SK-MEL-5 (cell line): ENCODE data around the gene TRANK1. TPM values are rescaled to one million over a fixed set of nuclear protein-coding genes. Genes with fewer than 3 reads are reported as not detected.

ENCODE experiments used
- DNase-seq: peaks from one replicate; pipeline ENCODE4 v3.0.0-alpha.2; 2016; ENCODE audit warnings: low read depth, low spot score
- in situ Hi-C: cut with HindIII; loops from 2 replicates; pipeline ENCODE4 v1.10.0; 2016; ENCODE audit warnings: low sequenced_read_pairs, high pct_unique_total_duplicates, low pct_unique_long_range_greater_than_20kb
- small RNA-seq, 2 experiments: library from RNA; depleted of rRNA; stranded (forward); fragments of <200 nt; gene quantifications; one replicate each; pipeline ENCODE3, GENCODE V24; 2014
- total RNA-seq: library from RNA; depleted of rRNA; stranded (reverse); fragments of >200 nt; shearing (Covaris generic); gene quantifications from 2 replicates; pipeline ENCODE4 v1.2.3, GENCODE V29; 2014; rRNA removed

The TRANK1 gene
- total RNA-seq, 1 experiment from 2014 or later: 4.0 TPM

DNA sequence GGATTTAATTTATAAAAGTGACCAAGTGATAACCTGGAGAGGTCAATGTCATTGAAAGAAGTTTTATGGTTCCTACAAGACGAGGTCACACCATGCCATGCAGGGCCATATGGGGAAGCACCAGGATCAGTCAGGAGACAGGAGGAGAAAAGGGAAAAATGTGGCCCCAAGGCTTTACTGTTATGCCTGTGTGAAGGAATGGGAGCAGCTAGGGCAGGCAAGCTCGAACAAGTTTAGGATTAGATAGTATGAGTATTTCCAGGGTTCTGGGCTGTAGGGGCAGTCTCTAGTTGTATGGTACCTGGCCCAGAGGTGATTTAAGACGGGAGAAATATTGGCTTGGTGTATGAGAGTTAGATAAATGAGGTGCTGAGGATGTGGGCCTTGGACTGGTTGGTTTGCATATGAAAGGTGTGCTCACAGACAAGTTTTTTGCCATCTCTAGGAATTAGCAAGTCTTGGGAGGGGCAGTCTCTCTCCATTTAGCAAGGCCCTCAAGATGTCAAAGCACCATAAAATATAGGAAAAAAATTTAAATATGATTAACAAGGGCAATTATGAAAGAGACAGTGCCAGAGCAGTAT, 144.2 kb downstream of the TRANK1 start:
- in situ Hi-C loops: no loop called here
- no peak for DNase-seq

DNA sequence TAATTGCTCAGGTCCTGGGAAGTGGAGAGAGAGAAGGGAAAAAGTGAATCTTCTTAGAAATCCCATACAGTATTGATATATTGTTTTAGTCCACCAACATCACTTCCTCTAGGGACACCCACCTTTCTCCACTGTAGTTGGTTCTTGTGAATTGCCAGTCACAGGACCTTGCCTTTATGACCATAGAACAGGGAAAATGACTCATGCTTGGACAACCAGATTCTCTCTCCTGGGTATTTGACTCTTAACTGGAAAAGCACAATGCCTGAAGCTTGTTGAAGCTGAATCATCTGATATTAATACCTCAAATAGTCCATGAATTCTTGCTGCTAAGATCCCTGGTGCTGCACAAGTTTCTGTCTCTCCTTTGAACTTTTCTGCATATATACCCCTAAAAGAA, 148.0 kb downstream of the TRANK1 start:
- peak; percentile 45 for DNase-seq
- in situ Hi-C loops: no loop called here

DNA sequence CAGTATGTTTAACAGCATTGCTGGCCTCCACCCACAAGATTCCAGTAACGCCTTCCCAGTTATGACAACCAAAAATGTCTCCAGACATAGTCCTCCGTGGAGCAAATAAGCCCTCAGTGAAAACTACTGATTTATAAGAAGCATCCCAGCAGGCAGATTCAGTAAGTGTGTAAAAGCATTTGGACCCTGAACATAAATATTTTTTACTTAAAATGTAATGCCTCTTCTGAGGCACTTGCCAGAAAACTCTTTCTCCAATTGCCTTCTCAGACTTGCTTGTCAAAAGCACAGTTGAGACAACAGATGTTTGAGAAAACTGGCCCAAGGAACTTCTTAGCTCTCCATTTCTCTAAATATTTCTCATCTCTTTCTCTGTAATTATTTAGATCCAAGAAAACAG, 148.7 kb downstream of the TRANK1 start:
- no peak for DNase-seq
- in situ Hi-C loops: no loop called here

DNA sequence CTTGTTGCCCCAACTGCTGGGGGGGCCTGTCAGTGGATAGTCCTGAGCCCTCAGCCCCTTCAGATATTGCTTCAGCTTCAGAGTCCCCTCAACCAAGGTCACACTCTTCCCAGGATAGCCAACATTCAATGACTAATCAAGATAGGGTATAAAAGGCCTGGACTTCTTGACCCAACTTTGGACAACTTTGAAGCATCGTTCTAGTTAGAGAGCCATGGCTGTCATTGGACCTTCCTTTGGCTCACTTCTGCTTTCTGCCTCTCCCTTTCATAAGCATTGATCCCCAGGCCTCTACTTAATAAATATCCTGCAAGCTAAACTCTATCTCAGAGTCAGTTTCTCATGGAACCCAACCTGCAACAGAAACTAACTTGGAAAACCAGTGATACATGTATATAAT, 149.2 kb downstream of the TRANK1 start:
- in situ Hi-C loops: no loop called here
- DNase-seq: no peak

DNA sequence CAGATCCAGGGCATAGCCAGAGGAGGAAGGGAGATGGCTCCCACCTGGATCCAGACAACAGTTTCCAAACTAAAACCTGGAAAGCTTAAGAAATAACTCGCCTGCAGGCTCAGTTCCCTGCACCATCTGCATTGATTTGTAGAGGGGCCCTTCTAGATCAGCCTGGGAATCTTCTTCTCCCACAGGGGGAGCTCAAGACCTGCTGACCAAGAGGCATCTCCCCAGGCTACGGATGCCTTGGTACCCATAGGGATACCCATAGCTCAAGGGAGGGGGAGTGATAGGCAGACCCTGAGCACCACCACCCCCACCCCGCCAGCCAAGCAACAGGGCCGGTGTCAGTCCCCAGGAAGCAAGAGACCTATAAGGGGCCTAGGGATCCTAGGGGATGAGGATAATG, 152.5 kb downstream of the TRANK1 start:
- DNase-seq: peak; percentile 77
- in situ Hi-C loops: no loop called here

DNA sequence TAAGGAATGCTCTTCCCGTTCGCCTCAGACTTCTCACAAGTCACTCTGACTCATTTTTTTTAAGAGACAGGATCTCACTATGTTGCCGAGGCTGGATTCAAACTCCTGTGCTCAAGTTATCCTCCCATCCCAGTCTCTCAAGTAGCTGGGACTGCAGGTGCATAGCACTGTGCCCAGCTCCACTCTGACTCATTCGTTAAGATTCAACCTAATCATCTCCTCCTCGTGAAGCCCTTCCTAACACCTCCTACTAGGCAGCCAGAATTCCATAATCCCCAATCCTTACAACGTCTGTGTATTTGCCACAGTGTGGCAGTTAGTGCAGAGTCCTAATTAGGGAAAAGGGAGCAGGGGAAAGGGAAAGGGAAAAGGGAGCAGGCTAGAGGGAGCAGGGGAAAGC, 154.1 kb downstream of the TRANK1 start:
- in situ Hi-C loops: no loop called here
- DNase-seq: no peak

DNA sequence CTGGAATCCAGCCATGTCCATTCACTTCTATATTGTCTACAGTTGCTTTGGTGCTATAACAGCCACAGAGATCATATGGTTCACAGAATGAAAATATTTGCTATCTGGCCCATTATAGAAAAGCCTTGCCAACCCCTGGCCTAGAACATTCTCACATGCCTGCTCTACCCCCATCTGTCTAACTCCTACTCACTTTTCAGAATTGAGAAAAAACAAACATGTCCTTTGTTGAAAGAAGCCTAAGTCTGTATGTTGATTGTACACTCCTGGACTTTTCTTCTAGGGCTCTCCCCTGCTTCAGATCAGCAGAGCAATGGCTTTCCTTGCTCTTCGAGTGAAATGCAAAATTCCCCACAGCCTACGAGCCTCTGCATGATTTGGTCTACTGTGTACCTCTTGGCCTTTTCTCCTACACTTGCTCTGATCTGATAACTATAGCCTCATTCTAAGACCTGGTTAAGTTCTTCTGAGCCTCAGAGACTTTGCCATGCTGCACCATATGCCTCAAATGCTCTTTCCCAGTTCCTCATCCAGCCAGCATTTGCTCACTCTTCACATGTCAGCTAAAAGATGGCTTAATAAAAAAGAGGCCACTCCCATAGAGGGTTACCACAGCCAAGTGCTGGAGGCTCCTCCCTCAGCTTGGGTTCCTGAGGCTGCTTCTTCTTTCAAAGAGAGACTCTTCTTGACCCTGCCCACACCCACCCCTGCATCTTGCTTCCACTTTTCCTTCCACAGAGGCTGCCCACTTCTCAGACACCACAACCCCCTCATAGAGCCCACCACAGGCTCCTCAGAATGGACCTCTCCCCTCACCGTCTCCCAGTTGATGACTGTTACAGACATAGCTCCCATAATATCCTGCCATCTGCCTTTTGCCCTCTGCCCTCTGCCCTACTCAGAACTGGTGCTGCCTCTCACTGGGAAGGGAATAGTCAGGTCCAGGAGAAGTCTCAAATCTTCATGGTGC, 157.6 kb downstream of the TRANK1 start:
- in situ Hi-C loops: no loop called here
- no peak for DNase-seq

DNA sequence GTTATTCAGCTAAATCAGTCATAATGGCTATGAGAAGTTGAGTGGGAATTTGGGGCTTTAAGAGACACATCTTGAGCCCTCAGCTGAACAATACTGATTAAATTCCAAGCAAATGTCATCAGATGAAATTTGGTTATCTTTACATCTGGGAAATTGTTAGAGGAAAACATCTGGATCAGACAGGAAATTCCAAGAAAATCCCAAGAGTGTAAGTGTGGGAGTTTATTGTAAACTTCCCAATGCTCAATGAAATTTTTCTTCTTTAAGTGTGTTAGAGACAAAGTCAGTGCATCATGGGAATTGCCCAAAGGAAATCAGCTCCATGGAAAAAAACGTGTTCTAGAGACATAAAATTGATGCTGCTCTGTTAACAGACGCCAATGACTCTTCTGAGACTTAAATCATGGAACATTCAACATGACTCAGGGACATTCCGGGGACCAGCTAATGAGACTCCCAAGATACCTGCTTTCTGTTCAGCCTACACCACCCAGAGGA, 160.7 kb downstream of the TRANK1 start:
- no peak for DNase-seq
- in situ Hi-C loops: no loop called here

DNA sequence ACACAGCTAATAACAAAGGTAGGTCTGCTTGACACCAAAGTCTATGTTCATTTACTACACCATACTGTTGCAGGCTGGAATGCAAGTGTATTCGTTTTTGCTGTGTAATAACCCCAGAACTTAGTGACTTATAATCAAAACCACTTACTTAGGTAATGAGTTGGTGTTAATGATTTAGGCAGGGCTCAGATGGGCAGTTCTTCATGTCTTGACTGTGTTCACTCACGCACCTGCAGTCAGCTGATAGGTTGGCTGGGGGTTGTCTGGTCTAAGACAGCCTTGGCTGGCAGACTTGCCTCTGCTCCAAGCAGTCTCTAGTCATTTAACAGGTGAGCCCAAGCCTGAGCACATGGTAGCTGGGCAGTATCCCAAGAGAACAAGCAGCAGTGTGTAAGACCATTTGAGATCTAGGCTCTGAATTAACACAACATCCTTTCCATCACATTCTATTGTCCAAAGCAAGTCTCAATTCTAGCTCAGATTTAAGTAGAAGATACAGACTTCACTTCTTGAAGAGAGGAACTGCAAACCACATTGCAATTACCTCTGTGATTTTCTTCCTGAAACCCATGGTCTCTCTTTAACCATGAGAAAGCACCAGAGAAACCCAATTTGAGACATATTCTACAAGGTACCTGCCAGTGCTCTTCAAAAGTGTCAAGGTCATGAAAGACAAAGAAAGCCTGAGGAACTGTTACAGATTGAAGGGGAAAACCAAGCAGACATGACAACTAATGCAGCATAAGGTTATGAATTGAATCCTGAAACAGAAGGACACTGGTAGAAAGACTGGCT, 167.2 kb downstream of the TRANK1 start:
- no peak for DNase-seq
- in situ Hi-C loops: no loop called here

Small RNA genes within 50 kb of the gene (small RNA-seq; reads per million reads assigned to genes)
- gene RNU6ATAC4P: 0 reads per million in 2 experiments

Other genes starting within 250 kb of the TRANK1 start
- not detected in 2 replicates for gene DCLK3, start 180.5 kb downstream of the TRANK1 start, total RNA-seq
- gene EPM2AIP1, start 48.1 kb upstream of the TRANK1 start, total RNA-seq: 11.6 and 15.8 TPM in 2 replicates
- 55.8 and 71.9 TPM in 2 replicates for gene MLH1, start 48.5 kb upstream of the TRANK1 start, total RNA-seq
- 50.5 and 54.5 TPM in 2 replicates for gene LRRFIP2, start 229.5 kb upstream of the TRANK1 start, total RNA-seq